SU-DHL-6 (cell line): ENCODE data around the gene FN3KRP.

Source experiments
- CTCF ChIP-seq: fragments of 200-600 bp; sonication (generic); IDR thresholded peaks from one replicate; pipeline ENCODE4 v1.5.1; 2017; ENCODE audit warnings: antibody characterized with exemption, mild to moderate bottlenecking, low read length, moderate library complexity; ENCODE audit not compliant: insufficient read depth, poor library complexity, severe bottlenecking
- EZH2phosphoT487 ChIP-seq: fragments of 200-600 bp; sonication (generic), shearing (Covaris generic); conservative IDR thresholded peaks from 2 replicates; pipeline ENCODE4 v1.6.1; 2018; ENCODE audit warnings: mild to moderate bottlenecking, antibody characterized with exemption, low read length, moderate library complexity, mixed read lengths

- no peak for TF ChIP-seq CTCF
- TF ChIP-seq EZH2phosphoT487, result no peak
These were observed 12.3 kb upstream of the FN3KRP start for GRCh38 chr17:82703935-82704865.
